PFSK-1 (cell line): ENCODE results near the gene OGA.

Experiments
- FOXP2 ChIP-seq: optimal IDR thresholded peaks from 2 replicates; pipeline ENCODE3; 2011; ENCODE audit warnings: borderline replicate concordance, control low read depth, inconsistent platforms; ENCODE audit not compliant: insufficient read depth; ENCODE audit errors: extremely low read length, extremely low read depth
- POLR2AphosphoS5 ChIP-seq: IDR thresholded peaks from 2 replicates; pipeline ENCODE4 v1.6.1; 2012; ENCODE audit warnings: low read depth, mild to moderate bottlenecking, control low read depth, low read length, moderate library complexity
- SIN3A ChIP-seq: IDR thresholded peaks from 2 replicates; pipeline ENCODE4 v1.6.1; 2012; ENCODE audit warnings: mild to moderate bottlenecking, low read length, moderate library complexity, borderline replicate concordance; ENCODE audit not compliant: insufficient read depth
- TAF1 ChIP-seq: IDR thresholded peaks from 2 replicates; pipeline ENCODE4 v1.6.1; 2012; ENCODE audit warnings: low read length, control low read depth, borderline replicate concordance; ENCODE audit not compliant: insufficient read depth
- TF ChIP-seq, protein P1 (sequence below), 2 experiments: IDR thresholded peaks; 2 replicates each; pipeline versions ENCODE4 v1.6.1 to v1.8.0; 2011 to 2012; ENCODE audit warnings: low read depth in 2 of 2, low read length in 2 of 2, control low read depth in 1 of 2, inconsistent platforms in 1 of 2, mild to moderate bottlenecking in 1 of 2, moderate library complexity in 1 of 2; ENCODE audit not compliant: insufficient read depth in 1 of 2

Gene OGA

DNA sequence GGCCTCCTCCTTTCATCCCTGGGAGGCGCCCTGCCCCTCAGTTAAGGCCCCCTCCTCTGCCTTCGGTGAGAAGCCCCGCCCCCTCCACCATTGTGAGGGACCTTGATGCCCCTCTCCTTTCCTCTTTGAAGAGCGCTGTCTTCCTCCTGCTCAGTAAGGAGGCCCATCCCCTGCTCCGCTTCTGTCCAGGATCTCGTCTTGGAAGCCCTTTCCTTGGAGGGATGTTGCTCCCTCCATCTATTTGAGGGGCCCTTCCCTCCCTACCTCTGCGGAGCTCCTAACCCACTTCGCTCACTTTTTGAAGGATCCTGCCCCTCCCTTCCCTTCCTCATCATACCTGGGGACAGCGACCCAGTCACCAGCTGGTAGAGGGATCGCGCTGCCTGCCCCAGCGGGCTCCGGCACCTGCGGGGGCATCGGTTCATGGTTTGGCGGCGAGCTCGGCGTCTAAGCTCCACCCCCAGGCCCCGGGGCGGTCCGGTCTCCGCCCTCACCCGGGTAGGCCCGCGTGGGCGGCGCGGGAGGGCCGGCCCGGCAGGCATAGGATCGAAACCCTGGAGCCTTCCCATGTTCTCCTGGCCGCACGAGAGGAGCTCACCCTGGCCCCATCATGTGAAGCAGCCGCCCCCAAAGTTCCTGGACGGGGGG, 21.3 kb upstream of the OGA start:
- TF ChIP-seq FOXP2: no peak
- no peak for TF ChIP-seq SIN3A
- TF ChIP-seq, protein P1, sequence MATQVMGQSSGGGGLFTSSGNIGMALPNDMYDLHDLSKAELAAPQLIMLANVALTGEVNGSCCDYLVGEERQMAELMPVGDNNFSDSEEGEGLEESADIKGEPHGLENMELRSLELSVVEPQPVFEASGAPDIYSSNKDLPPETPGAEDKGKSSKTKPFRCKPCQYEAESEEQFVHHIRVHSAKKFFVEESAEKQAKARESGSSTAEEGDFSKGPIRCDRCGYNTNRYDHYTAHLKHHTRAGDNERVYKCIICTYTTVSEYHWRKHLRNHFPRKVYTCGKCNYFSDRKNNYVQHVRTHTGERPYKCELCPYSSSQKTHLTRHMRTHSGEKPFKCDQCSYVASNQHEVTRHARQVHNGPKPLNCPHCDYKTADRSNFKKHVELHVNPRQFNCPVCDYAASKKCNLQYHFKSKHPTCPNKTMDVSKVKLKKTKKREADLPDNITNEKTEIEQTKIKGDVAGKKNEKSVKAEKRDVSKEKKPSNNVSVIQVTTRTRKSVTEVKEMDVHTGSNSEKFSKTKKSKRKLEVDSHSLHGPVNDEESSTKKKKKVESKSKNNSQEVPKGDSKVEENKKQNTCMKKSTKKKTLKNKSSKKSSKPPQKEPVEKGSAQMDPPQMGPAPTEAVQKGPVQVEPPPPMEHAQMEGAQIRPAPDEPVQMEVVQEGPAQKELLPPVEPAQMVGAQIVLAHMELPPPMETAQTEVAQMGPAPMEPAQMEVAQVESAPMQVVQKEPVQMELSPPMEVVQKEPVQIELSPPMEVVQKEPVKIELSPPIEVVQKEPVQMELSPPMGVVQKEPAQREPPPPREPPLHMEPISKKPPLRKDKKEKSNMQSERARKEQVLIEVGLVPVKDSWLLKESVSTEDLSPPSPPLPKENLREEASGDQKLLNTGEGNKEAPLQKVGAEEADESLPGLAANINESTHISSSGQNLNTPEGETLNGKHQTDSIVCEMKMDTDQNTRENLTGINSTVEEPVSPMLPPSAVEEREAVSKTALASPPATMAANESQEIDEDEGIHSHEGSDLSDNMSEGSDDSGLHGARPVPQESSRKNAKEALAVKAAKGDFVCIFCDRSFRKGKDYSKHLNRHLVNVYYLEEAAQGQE (IDR thresholded peaks at IDR 0.05; ENCODE audit: insufficient read depth in 1 of 2, low read depth in 2 of 2, low read length in 2 of 2): no peak
- no peak for TF ChIP-seq TAF1
- no peak for TF ChIP-seq POLR2AphosphoS5

DNA sequence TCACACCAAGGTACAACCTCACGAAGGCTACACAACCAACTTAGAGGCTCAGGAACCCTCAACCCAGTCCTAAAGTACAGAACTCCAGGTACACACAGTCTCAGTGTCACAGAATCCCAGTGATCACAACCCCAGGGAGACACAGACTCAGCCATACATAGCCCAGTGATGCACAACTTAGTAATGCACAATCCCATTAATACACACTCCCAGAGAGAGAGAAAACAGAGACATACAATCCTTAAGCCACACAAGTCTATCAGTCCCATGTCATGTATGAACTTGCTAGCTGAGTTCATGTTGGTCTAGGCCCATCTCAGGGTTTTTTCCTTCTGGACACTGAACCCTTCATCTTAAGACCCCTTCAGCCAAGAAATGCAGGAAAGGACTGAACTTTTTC, 20.8 kb upstream of the OGA start:
- TF ChIP-seq SIN3A (no peak), TAF1 (no peak), POLR2AphosphoS5 (no peak), FOXP2 (no peak)
- TF ChIP-seq, protein P1 (IDR thresholded peaks at IDR 0.05; ENCODE audit: insufficient read depth in 1 of 2, low read depth in 2 of 2, low read length in 2 of 2): no peak

DNA sequence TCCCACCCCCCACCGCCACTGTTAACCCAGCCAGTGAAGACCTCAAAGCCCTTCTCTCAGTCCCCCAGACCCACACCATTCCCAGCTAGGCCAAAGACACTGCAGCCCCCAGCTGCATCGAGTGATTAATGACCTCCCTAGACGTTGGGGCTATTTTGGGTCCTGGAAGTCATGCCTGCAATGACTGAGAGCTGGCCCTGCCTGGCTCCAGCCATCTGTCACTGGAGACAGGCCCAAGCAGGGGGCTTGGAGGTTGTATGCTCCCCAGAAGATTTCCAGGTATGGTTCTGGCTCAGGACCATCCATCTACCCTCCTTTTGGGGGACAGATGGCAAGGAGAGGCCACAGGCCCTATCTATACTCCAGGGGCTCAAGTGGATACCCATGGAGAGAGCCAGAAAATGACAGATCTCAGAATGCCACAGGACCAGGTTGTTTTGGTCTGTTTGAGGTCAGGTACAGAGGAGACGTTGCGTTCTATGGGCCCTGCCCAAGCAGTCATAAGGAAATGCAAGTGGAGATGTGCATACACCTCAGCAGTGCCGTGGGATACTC, 20.2 kb upstream of the OGA start:
- TF ChIP-seq TAF1 (no peak), SIN3A (no peak), POLR2AphosphoS5 (no peak), FOXP2 (no peak)
- TF ChIP-seq, protein P1 (IDR thresholded peaks at IDR 0.05; ENCODE audit: insufficient read depth in 1 of 2, low read depth in 2 of 2, low read length in 2 of 2): no peak

DNA sequence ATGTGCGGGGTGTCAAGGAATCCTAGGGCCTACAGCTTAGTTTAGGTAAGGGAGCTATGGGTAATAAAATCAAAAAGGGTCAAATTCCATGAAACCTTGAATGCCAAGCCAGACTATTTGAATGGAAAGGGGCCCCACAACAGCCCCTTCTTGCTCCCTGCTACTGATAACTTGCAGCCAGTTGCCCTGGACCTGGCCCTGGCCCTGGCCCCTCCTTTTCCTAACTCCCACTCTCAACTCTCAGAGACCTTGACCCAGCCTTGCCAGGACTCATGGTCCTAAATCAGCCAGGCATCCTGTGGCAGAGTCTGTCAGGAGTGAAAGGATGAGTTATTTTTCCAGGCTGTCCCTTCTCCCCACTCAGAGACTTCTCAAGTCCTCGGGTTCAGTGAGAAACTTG, 19.5 kb upstream of the OGA start:
- TF ChIP-seq POLR2AphosphoS5: no peak
- TF ChIP-seq TAF1: no peak
- TF ChIP-seq FOXP2: no peak
- TF ChIP-seq, protein P1 (IDR thresholded peaks at IDR 0.05; ENCODE audit: insufficient read depth in 1 of 2, low read depth in 2 of 2, low read length in 2 of 2): no peak
- TF ChIP-seq SIN3A: no peak

DNA sequence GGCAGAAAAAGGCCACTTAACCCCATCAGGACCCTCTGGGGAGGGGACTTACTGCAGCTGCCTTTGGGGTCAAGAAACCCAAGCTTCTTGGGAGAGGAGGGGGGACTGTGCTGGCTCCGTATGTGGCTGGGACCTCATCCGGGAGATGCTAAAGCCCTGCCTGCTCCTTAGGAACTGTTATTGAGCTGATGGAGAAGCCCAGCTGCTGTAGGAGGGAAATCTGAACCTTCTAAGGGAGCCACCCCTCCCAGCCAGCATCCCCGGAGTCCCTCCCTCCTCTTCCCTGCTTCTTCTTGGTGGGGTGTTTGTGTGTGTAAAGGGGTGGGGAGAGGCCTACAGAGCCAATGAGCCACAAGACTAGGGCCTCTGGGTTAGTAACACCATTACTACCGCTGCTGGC, 17.1 kb upstream of the OGA start:
- TF ChIP-seq, protein P1 (IDR thresholded peaks at IDR 0.05; ENCODE audit: insufficient read depth in 1 of 2, low read depth in 2 of 2, low read length in 2 of 2): no peak
